Stimulated activated CD4-positive, alpha-beta T cell treated with anti-CD3 and anti-CD28 coated beads, Interleukin-15, amount 100 ng/mL, for 48 hours (primary cell): ENCODE data around the gene ARHGEF38.
"Not testable (repeated sequence)": the region's sequence is repeated elsewhere in the genome, so short reads cannot be mapped to it uniquely, and the experiment has no call there.

ENCODE experiments used
- DNase-seq, 2 donors: peaks; one replicate each; pipeline ENCODE4 v3.0.0-alpha.2; 2020; ENCODE audit warnings: low read depth in 2 of 2

Gene ARHGEF38

DNA sequence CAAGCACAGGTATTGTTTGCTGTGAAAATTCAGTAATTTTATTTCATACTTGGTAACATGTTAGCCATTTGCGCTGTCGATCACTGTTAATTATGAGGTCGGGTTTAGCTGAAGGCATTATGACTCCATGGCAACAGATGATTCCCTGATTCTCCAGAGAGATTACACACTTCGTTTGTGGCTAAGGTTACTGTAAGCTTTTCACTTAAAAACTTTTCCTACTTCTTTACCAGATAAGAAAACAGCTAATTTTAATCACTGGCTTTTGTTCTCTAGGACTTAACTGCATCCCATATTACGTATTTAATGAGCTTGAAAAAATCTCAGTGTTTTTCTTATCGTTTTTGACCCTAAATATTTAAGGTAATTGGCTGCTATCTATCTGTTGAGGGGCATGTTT is 158.3 kb downstream of the ARHGEF38 start:
- DNase-seq: no peak

DNA sequence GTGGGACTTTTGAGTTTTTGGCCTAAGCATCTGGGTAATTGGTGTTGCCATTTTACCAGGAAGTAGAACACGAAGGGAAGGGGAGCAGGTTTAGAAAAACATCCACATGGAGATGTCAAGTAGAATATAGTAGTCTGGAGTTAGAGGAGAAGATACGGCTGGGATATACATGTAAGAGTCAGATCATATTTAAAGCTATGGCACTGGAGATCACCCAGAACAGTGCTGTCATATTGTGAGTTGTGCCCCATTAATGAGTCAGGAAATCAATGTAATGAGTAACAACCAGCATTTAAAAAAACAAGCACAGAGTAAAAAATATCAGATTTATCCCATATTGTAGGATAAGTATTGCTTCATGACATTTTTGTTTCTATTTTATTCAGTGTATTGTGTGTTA is 160.3 kb downstream of the ARHGEF38 start:
- no peak for DNase-seq

DNA sequence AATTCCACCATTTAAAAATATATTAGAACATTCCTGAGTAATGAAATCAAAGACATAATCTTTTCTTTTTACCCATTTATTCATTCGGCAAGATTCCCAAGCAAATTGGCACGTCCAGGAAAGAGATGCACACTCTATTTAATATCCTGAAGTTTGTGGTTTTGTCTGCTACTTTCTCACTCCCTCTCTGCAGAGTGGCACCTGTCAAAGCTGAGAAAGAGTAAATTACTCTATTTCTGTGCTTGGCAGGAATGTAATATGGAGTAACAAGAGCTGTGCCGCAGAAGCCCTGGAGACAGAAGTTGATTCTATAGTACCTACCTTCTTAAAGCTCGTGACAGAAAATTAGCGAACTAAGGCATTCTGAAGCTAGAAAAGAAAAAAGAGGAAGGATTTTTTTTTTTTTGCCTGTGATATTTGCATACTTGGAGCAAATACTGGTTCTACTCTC is 161.7 kb downstream of the ARHGEF38 start:
- no peak for DNase-seq

DNA sequence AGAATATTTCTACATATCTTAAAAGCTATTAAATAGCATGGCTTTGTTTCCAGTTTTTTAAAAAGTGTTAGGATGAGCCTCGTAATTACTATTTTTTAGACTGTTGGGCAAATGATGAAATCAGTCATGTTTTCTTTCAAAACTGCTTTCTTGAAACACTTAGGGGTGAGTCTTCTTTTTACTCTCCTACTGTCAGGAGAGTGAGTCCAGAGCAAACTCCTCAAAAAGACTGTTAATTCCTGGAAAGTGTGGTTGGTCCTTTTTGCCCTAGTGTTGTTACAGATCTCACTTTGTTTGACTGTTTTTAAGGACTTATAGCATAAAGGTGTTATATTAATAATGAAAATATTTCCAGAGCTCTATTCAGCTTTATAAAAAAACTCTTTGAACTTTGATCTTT is 162.5 kb downstream of the ARHGEF38 start:
- DNase-seq: no peak

DNA sequence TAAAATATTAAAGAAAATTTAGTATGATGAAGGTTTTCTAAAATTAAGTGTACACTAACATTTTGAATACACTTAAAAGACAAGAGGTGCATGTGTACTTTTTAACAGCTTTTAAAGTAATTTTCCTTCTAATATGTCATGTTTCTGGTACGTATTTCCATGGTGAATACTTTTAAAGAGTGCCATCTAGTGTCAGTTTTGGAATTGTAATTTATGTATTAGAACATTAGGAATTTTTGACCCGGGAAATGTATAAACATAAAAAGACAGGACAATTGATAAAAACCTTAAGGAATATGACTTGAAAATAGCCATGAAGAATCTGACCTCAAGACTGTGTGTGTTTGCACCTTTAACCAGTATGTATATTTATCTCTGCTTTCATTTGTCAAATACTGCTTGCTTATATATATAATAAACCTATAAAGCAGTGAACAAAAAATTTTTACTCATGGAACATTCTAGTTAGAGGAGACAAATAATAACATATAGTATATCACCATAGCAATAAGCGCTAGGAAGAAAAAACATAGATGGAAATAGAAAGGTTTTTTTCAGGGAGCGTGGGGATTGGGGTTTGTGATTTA is 163.4 kb downstream of the ARHGEF38 start:
- DNase-seq: no peak

DNA sequence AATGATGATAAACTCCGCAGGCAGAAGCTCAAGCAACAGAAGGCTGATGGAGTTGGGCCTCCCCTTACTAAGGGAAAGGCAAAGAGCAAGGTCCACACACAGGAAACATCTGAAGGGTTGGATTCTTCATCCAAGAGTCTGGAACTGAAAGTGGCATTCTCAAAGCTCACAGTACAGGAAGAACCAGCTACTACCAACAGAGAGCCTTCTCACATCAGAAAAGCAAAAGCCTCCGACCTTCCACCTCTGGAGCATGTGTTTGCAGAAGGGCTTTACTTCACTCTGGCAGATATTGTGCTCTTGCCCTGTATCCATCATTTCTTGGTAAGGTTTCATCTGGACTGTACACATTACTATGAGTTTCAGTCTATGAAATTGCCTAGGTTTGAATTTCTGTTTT is 166.8 kb downstream of the ARHGEF38 start:
- DNase-seq: no peak

DNA sequence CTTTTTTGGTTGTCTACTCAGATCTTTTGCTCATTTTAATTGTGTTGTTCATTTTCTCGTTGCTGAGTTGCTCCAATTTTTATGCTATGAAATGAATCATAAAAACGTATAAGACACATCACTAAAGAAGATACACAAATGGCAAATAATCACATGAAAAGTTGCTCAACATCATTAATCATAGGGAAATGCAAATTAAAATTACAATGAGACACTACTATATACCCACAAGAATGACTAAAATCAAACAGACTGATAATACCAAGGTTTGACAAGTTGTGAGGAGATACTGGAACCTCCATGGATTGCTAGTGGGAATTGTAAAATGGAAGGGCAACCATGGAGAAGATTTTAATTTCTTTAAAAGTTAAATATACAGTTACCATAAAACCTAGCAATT is 173.2 kb downstream of the ARHGEF38 start:
- no peak for DNase-seq

DNA sequence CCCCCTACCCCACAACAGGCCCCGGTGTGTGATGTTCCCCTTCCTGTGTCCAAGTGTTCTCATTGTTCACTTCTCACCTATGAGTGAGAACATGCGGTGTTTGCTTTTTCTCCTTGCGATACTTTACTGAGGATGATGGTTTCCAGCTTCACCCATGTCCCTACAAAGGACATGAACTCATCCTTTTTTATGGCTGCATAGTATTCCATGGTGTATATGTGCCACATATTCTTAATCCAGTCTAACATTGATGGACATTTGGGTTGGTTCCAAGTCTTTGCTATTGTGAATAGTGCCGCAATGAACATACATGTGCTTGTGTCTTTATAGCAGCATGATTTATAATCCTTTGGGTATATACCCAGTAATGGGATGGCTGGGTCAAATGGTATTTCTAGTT is 177.5 kb downstream of the ARHGEF38 start:
- DNase-seq: not testable (repeated sequence)
